Measurements from ENCODE around the gene CDYL2. TPM values are rescaled to one million over a fixed set of nuclear protein-coding genes. Genes with fewer than 3 reads are reported as not detected.

Gene CDYL2
- total and polyA plus RNA-seq, 2 donors (not counting 3 experiments of a cell fraction or from before 2014, with no cell fraction given), result 7.1 to 71.3 TPM

- Histone ChIP-seq H2AFZ (ENCODE audit: low read depth, low read length) (no peak overlapping the region), H3K4me1 (ENCODE audit: control insufficient read depth, extremely low read depth, insufficient read depth, low read length) (peaks cover 7% of the 10 kb centered on the region), H3K36me3 (ENCODE audit: control insufficient read depth in 2 of 2, extremely low read depth in 1 of 2, insufficient read depth in 2 of 2, low read length in 2 of 2) (no peaks in the 10 kb centered on the region), H3K4me3 (replicated peaks in 1 of 3; ENCODE audit: insufficient read depth in 1 of 3, low read depth in 1 of 3, low read length in 3 of 3) (no peak overlapping the region), H3K79me2 (ENCODE audit: control insufficient read depth, insufficient read depth, low read length) (no peaks in the 10 kb centered on the region), H3K27me3 (ENCODE audit: control insufficient read depth in 2 of 2, insufficient read depth in 2 of 2, low read length in 2 of 2) (no peaks in the 10 kb centered on the region), H3K9me1 (replicated peaks; ENCODE audit: control insufficient read depth, extremely low read depth, insufficient read depth, low read length) (no peaks in the 10 kb centered on the region), H3K4me2 (ENCODE audit: insufficient read depth, low read length) (no peak overlapping the region), H3K9ac (replicated peaks; ENCODE audit: extremely low read depth, insufficient read depth, low read length) (no peak overlapping the region), H4K20me1 (replicated peaks; ENCODE audit: control insufficient read depth, extremely low read depth, insufficient read depth, low read length) (no peaks in the 10 kb centered on the region), H3K9me3 (replicated peaks; ENCODE audit: control insufficient read depth, insufficient read depth, low read length) (no peaks in the 10 kb centered on the region), H3K27ac (ENCODE audit: insufficient read depth, low read depth, low read length) (no peak overlapping the region)
- dilution Hi-C loops (cut with MboI; ENCODE audit: extremely low pct_ligation_motif_present, low sequenced_read_pairs), result no loop called here
- ChIA-PET CTCF (no interaction called here), POLR2A (no interaction called here)
- peak; percentile 33 for DNase-seq (ENCODE audit: low read depth, low spot score)
- FAIRE-seq, result peak; percentile 80
- intact Hi-C loops (cut with micrococcal nuclease), result no loop called here
- TF ChIP-seq POLR2A (IDR thresholded peaks at IDR 0.05; ENCODE audit: low read depth, low read length) (no peak), MAX (IDR thresholded peaks at IDR 0.05; ENCODE audit: insufficient read depth, insufficient read length) (no peak), JUN (IDR thresholded peaks at IDR 0.05; ENCODE audit: borderline replicate concordance, insufficient read depth, insufficient read length, low read depth) (no peak), MYC (IDR thresholded peaks at IDR 0.05; ENCODE audit: low read depth, low read length) (no peak), EZH2 (IDR thresholded peaks at IDR 0.05; ENCODE audit: borderline replicate concordance, low read depth, low read length, severe bottlenecking) (no peak), POLR2AphosphoS5 (IDR thresholded peaks at IDR 0.05; ENCODE audit: insufficient read depth, low read depth, low read length) (no peak), GATA2 (IDR thresholded peaks at IDR 0.05; ENCODE audit: insufficient read depth, insufficient read length, low read depth, low read length) (no peak), FOS (IDR thresholded peaks at IDR 0.05; ENCODE audit: borderline replicate concordance, insufficient read depth, low read length) (no peak), CTCF (IDR thresholded peaks at IDR 0.05; ENCODE audit: extremely low read depth in 1 of 2, insufficient read depth in 1 of 2, low read depth in 1 of 2, low read length in 2 of 2) (no peak)
- BruUV-seq (replicated peaks), result no TSS peak
Measured at GRCh38 chr16:80569440-80570105, 234.8 kb downstream of the CDYL2 start.
